A549 (cell line): ENCODE measurements around the gene OR52W1. TPM values are rescaled to one million over a fixed set of nuclear protein-coding genes. Genes with fewer than 3 reads are reported as not detected.

Source experiments
- ATAC-seq, 2 experiments: fragments of 200-7000 bp in 1 of 2; fragments of >200 bp in 1 of 2; cut with Nextera tagmentation in 1 of 2; cut with Tn5 transposase in 1 of 2; 3 replicates each; pipeline versions ENCODE4 v1.8.0 to v1.9.1; 2018 to 2020; ENCODE audit warnings: mild to moderate bottlenecking in 1 of 2, moderate library complexity in 1 of 2
- CTCF ChIA-PET: fragments of 300-600 bp; sonication (Branson Sonifier 250); formaldehyde crosslinking; extraction: SDS; loops from one replicate; lab custom pipeline; 2021; ENCODE audit warnings: antibody characterized with exemption, inconsistent platforms; lab: Yijun Ruan, JAX
- POLR2A ChIA-PET: fragments of 350-600 bp; formaldehyde crosslinking; extraction: SDS; loops from one replicate; lab custom pipeline; 2021; ENCODE audit warnings: antibody characterized with exemption, inconsistent platforms; lab: Yijun Ruan, JAX
- DNase-seq, 2 experiments: peaks; one replicate each; pipeline versions ENCODE4 v3.0.0 to v3.0.0-alpha.2; 2011 to 2016; ENCODE audit warnings: low read depth in 1 of 2, low spot score in 1 of 2
- FAIRE-seq: peaks from 2 replicates; lab custom pipeline; 2011; peaks lifted over from hg19 to GRCh38; lab: Jason Lieb, UNC
- H3K27ac ChIP-seq, 2 experiments: fragments of >200 bp; sonication (Bioruptor Twin); formaldehyde crosslinking; 3 replicates each; pipeline ENCODE4 v1.5.1; 2016 to 2017
- H3K4me1 ChIP-seq: fragments of >200 bp; sonication (Bioruptor Twin); formaldehyde crosslinking; 3 replicates; pipeline ENCODE4 v1.6.1; 2016
- H3K4me2 ChIP-seq: fragments of >200 bp; sonication (Bioruptor Twin); formaldehyde crosslinking; 3 replicates; pipeline ENCODE4 v1.6.1; 2016
- H3K4me3 ChIP-seq: fragments of >200 bp; sonication (Bioruptor Twin); formaldehyde crosslinking; 3 replicates; pipeline ENCODE4 v1.5.1; 2016
- H3K9me3 ChIP-seq: fragments of >200 bp; sonication (Bioruptor Twin); formaldehyde crosslinking; 3 replicates; pipeline ENCODE4 v1.6.1; 2016
- CBX2 ChIP-seq: fragments of 200-600 bp; sonication (generic); IDR thresholded peaks from 2 replicates; pipeline ENCODE4 v1.6.1; 2016; ENCODE audit warnings: low read depth, mild to moderate bottlenecking, borderline replicate concordance
- CBX8 ChIP-seq: fragments of 200-600 bp; sonication (generic); IDR thresholded peaks from 2 replicates; pipeline ENCODE4 v1.6.1; 2016
- CHD4 ChIP-seq: fragments of 200-600 bp; sonication (generic); IDR thresholded peaks from 2 replicates; pipeline ENCODE4 v1.6.1; 2016; ENCODE audit warnings: antibody characterized with exemption, mild to moderate bottlenecking, borderline replicate concordance
- EP300 ChIP-seq, 2 experiments: fragments of >200 bp; sonication (Bioruptor Twin); formaldehyde crosslinking; IDR thresholded peaks; 2 replicates in 1 of 2; 3 replicates in 1 of 2; pipeline ENCODE4 v1.6.1; 2016 to 2017
- FOSB ChIP-seq: fragments of 250-450 bp; sonication (Bioruptor Pico); IDR thresholded peaks from 2 replicates; pipeline ENCODE4 v1.5.0; 2020; ENCODE audit warnings: mild to moderate bottlenecking, moderate library complexity
- FOSL2 ChIP-seq, 2 experiments: fragments of 450-650 bp in 1 of 2; fragments of >200 bp in 1 of 2; sonication (Bioruptor Twin) in 1 of 2; formaldehyde crosslinking; IDR thresholded peaks; 2 replicates each; pipeline versions ENCODE4 v1.5.0 to v1.6.1; 2016 to 2020; ENCODE audit warnings: mild to moderate bottlenecking in 1 of 2, moderate library complexity in 1 of 2
- FOXS1 ChIP-seq: fragments of 250-450 bp; sonication (Bioruptor Pico); IDR thresholded peaks from 2 replicates; pipeline ENCODE4 v1.5.0; 2020; ENCODE audit warnings: mild to moderate bottlenecking, moderate library complexity
- HDAC2 ChIP-seq: fragments of 200-600 bp; sonication (generic); IDR thresholded peaks from 2 replicates; pipeline ENCODE4 v1.6.1; 2016
- JUNB ChIP-seq: fragments of >200 bp; sonication (Bioruptor Twin); formaldehyde crosslinking; IDR thresholded peaks from 2 replicates; pipeline ENCODE4 v1.6.1; 2016
- MAZ ChIP-seq: fragments of 150-350 bp; IDR thresholded peaks from 2 replicates; pipeline ENCODE4 v1.6.1; 2014; ENCODE audit warnings: antibody characterized with exemption, low read depth, low read length, borderline replicate concordance
- RCOR1 ChIP-seq: fragments of 150-350 bp; IDR thresholded peaks from 2 replicates; pipeline ENCODE4 v1.6.1; 2014; ENCODE audit warnings: antibody characterized with exemption, low read length, low read depth
- SREBF2 ChIP-seq: fragments of 450-650 bp; IDR thresholded peaks from 2 replicates; pipeline ENCODE4 v1.6.1; 2014; ENCODE audit warnings: mild to moderate bottlenecking, moderate library complexity
- TFCP2L1 ChIP-seq: fragments of 250-450 bp; sonication (Bioruptor Pico); IDR thresholded peaks from 2 replicates; pipeline ENCODE4 v1.5.0; 2021; ENCODE audit warnings: mild to moderate bottlenecking
- TP53 ChIP-seq: fragments of 250-450 bp; sonication (Bioruptor Pico); IDR thresholded peaks from 2 replicates; pipeline ENCODE4 v1.5.0; 2021; ENCODE audit warnings: mild to moderate bottlenecking, moderate library complexity
- WGBS: methylation state at CpG from one replicate; pipeline ENCODE4 v1.1.6; 2017; ENCODE audit errors: missing lambda C conversion rate; 5-methylcytosine and 5-hydroxymethylcytosine counted together
- polyA plus RNA-seq, 4 experiments: library from polyadenylated mRNA; depleted of rRNA in 3 of 4; stranded (reverse); fragments of >200 nt; fragmentation: RNase III in 1 of 4; extraction: RNeasy Plus Mini Kit Qiagen cat#74134 plus additional on column Dnase treatment in 1 of 4; gene quantifications; 2 replicates in 3 of 4; 3 replicates in 1 of 4; pipeline ENCODE4 v1.2.3, GENCODE V29; 2011 to 2017
- TF ChIP-seq, protein P1 (sequence below): fragments of 450-650 bp; IDR thresholded peaks from 2 replicates; pipeline ENCODE4 v1.6.1; 2014; ENCODE audit warnings: antibody characterized with exemption
- TF ChIP-seq, protein P2 (sequence below): fragments of 250-450 bp; sonication (Bioruptor Pico); IDR thresholded peaks from 2 replicates; pipeline ENCODE4 v1.5.0; 2021; ENCODE audit warnings: mild to moderate bottlenecking, moderate library complexity, borderline replicate concordance
- TF ChIP-seq, protein P3 (sequence below): IDR thresholded peaks from 2 replicates; pipeline ENCODE4 v1.6.1; 2012
- TF ChIP-seq, protein P4 (sequence below): fragments of >200 bp; sonication (Bioruptor Twin); formaldehyde crosslinking; IDR thresholded peaks from 3 replicates; pipeline ENCODE4 v1.6.1; 2016
- TF ChIP-seq, protein P5 (sequence below): IDR thresholded peaks from 2 replicates; pipeline ENCODE4 v1.6.1; 2012
- TF ChIP-seq, protein P6 (sequence below): fragments of 200-600 bp; sonication (generic); IDR thresholded peaks from 2 replicates; pipeline ENCODE4 v1.6.1; 2016; ENCODE audit warnings: antibody characterized with exemption, mild to moderate bottlenecking, moderate library complexity

The OR52W1 gene
- polyA plus RNA-seq, 2 of the 4 experiments (the other 2 are of a cell fraction), result not detected

DNA sequence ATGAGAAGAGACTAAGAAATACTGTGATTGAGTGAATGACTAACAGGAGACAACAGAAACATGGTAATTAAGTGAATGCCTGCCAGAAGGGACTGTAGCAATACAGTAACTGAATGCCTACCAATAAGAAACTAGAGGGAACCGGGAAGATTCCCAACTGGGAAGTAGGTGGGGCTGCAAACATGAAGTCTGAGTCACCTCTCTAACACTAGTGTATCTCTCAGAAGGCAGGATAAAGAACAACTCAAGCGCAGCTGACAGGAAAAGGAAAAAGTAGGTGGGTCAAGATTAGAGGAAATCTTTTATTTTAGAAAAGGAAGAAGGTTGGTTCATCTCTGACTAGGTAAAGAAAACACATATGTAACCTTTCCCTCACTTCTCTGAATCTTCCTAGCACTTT lies 20.3 kb downstream of the OR52W1 start:
- WGBS, result 22% methylated on average over 2 of the region's 2 CpGs
- FAIRE-seq, result no peak
- H3K27ac ChIP-seq, result no peak overlapping the region
- ChIA-PET POLR2A (interaction anchor here (1.2 kb wide), 1 partner anchor 16 kb away, joined by 3 read pairs; no protein-coding TSS in a partner anchor), CTCF (interaction anchor here (1.3 to 2.4 kb wide), 3 partner anchors 32 to 144 kb away, joined by 3 to 6 read pairs (median 4); no protein-coding TSS in a partner anchor)
- peaks cover 7% of the 10 kb centered on the region; the same call in 2 of the 3 replicates for H3K4me1 ChIP-seq
- no peak overlapping the region for H3K4me3 ChIP-seq
- no peaks in the 10 kb centered on the region for H3K9me3 ChIP-seq
- peak overlapping the region; percentile 28; the same call in 1 of the 3 replicates for H3K4me2 ChIP-seq
- ATAC-seq, result peak; percentile 73 to 75; a peak in 5 of 6 replicates
- DNase-seq, result peak in 1 of 2 experiments; percentile 25
- no peak for TF ChIP-seq SREBF2
- no peak for TF ChIP-seq FOSB (CRISPR knock-in tag)
- TF ChIP-seq, protein P1, sequence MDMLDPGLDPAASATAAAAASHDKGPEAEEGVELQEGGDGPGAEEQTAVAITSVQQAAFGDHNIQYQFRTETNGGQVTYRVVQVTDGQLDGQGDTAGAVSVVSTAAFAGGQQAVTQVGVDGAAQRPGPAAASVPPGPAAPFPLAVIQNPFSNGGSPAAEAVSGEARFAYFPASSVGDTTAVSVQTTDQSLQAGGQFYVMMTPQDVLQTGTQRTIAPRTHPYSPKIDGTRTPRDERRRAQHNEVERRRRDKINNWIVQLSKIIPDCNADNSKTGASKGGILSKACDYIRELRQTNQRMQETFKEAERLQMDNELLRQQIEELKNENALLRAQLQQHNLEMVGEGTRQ, result no peak
- TF ChIP-seq, protein P2, sequence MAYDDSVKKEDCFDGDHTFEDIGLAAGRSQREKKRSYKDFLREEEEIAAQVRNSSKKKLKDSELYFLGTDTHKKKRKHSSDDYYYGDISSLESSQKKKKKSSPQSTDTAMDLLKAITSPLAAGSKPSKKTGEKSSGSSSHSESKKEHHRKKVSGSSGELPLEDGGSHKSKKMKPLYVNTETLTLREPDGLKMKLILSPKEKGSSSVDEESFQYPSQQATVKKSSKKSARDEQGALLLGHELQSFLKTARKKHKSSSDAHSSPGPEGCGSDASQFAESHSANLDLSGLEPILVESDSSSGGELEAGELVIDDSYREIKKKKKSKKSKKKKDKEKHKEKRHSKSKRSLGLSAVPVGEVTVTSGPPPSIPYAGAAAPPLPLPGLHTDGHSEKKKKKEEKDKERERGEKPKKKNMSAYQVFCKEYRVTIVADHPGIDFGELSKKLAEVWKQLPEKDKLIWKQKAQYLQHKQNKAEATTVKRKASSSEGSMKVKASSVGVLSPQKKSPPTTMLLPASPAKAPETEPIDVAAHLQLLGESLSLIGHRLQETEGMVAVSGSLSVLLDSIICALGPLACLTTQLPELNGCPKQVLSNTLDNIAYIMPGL (CRISPR knock-in tag), result no peak
- TF ChIP-seq JUNB, result no peak
- TF ChIP-seq MAZ, result no peak
- TF ChIP-seq TFCP2L1 (CRISPR knock-in tag), result no peak
- TF ChIP-seq, protein P3, sequence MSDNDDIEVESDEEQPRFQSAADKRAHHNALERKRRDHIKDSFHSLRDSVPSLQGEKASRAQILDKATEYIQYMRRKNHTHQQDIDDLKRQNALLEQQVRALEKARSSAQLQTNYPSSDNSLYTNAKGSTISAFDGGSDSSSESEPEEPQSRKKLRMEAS, result no peak
- no peak for TF ChIP-seq RCOR1
- TF ChIP-seq, protein P4, sequence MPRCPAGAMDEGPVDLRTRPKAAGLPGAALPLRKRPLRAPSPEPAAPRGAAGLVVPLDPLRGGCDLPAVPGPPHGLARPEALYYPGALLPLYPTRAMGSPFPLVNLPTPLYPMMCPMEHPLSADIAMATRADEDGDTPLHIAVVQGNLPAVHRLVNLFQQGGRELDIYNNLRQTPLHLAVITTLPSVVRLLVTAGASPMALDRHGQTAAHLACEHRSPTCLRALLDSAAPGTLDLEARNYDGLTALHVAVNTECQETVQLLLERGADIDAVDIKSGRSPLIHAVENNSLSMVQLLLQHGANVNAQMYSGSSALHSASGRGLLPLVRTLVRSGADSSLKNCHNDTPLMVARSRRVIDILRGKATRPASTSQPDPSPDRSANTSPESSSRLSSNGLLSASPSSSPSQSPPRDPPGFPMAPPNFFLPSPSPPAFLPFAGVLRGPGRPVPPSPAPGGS, result no peak
- TF ChIP-seq HDAC2, result no peak
- no peak for TF ChIP-seq FOSL2 (IDR thresholded peaks at IDR 0.05)
- TF ChIP-seq FOSL2 (CRISPR knock-in tag; IDR thresholded peaks at IDR 0.05), result no peak
- no peak for TF ChIP-seq EP300 (IDR thresholded peaks at IDR 0.05)
- TF ChIP-seq CBX8, result no peak
- no peak for TF ChIP-seq FOXS1 (CRISPR knock-in tag)
- TF ChIP-seq, protein P5, sequence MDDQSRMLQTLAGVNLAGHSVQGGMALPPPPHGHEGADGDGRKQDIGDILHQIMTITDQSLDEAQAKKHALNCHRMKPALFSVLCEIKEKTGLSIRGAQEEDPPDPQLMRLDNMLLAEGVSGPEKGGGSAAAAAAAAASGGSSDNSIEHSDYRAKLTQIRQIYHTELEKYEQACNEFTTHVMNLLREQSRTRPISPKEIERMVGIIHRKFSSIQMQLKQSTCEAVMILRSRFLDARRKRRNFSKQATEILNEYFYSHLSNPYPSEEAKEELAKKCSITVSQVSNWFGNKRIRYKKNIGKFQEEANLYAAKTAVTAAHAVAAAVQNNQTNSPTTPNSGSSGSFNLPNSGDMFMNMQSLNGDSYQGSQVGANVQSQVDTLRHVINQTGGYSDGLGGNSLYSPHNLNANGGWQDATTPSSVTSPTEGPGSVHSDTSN, result no peak
- TF ChIP-seq, protein P6, sequence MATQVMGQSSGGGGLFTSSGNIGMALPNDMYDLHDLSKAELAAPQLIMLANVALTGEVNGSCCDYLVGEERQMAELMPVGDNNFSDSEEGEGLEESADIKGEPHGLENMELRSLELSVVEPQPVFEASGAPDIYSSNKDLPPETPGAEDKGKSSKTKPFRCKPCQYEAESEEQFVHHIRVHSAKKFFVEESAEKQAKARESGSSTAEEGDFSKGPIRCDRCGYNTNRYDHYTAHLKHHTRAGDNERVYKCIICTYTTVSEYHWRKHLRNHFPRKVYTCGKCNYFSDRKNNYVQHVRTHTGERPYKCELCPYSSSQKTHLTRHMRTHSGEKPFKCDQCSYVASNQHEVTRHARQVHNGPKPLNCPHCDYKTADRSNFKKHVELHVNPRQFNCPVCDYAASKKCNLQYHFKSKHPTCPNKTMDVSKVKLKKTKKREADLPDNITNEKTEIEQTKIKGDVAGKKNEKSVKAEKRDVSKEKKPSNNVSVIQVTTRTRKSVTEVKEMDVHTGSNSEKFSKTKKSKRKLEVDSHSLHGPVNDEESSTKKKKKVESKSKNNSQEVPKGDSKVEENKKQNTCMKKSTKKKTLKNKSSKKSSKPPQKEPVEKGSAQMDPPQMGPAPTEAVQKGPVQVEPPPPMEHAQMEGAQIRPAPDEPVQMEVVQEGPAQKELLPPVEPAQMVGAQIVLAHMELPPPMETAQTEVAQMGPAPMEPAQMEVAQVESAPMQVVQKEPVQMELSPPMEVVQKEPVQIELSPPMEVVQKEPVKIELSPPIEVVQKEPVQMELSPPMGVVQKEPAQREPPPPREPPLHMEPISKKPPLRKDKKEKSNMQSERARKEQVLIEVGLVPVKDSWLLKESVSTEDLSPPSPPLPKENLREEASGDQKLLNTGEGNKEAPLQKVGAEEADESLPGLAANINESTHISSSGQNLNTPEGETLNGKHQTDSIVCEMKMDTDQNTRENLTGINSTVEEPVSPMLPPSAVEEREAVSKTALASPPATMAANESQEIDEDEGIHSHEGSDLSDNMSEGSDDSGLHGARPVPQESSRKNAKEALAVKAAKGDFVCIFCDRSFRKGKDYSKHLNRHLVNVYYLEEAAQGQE, result no peak
- TF ChIP-seq TP53 (CRISPR knock-in tag), result no peak
- no peak for TF ChIP-seq CBX2
- TF ChIP-seq CHD4, result no peak
- TF ChIP-seq, all 56 proteins: peak for 0
